Activated CD8-positive, alpha-beta memory T cell treated with anti-CD3 and anti-CD28 coated beads, Interleukin-2, amount 50 U/mL, for 24 hours (primary cell): Measurements from ENCODE around the gene FRMD4B.
A peak's percentile ranks its signal among the peaks of the same experiment; 100 is the strongest.
"Not testable (repeated sequence)": the region's sequence is repeated elsewhere in the genome, so short reads cannot be mapped to it uniquely, and the experiment has no call there.

Experiments used
- DNase-seq: peaks from one replicate; pipeline ENCODE4 v3.0.0-alpha.2; 2020; ENCODE audit errors: extremely low read depth

The FRMD4B gene

DNA sequence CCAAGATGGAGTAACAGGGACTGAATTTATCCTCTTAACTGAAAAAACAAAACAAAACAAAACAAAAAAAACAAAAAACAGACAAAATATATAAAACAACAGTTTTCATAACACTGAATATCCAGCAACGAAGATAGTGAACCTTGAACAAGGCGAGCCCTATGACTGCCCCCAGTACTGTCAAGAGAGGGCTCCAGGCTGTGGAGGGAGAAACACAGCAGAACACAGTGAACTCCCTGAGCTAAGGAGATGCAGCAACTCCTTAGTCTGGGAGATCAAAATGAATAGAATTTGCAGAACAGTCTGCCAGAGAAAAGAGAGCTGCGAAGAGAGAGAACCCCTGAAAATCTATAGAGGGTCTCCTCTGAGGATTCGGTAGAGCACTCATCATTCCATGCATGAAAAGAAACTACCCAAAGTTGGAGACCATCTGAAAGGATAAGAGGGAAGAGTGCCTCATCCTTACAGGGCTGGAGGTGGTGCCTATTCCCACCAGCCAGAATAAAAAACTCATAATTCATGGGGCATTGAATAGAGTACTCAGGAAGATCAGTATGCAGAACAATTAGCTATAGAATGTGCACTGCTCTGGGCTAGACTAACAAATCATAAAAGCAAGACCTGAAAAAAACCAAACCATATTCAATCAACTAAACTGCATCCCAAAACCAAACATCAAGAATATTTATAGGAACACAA, 101.8 kb downstream of the FRMD4B start:
- DNase-seq = no peak

DNA sequence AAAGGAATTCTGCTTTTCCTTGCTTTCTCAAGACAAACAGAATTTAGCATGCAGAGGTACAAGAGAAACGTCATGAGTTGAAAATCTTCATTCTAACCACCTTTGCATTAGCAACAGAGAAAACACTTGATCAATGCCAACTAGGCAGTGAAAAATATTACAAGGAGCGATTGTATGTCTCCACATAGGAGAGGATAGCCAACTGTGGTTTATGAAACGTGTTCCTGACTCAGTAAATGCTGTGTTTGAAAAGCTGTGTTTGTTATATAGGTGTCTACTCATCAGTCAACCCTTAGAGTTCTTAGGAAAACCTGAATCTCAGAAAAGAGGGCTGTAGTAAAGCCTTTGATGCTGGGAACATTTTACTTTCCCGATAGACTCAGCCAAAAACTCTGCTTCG, 102.4 kb downstream of the FRMD4B start:
- DNase-seq = no peak

DNA sequence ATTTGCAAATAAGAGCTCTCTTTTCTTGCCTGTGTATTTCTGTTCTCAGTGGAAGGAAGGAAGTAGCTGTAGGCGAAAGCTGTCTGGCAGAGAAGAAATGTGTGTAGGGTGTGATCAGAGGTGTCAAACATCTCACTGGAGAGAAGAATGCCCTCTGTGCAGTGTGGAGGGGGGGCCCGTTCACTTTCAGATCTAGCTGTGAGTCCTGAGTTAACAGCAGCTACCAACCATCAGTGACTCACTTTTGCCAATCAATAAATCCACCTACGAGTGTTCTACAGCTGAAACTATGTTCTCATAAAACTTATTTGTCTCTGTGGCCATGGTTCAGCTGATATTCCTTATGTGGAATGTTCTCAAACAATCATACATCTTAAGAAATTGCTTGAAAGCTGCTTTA, 103.7 kb downstream of the FRMD4B start:
- peak; percentile 52 for DNase-seq

DNA sequence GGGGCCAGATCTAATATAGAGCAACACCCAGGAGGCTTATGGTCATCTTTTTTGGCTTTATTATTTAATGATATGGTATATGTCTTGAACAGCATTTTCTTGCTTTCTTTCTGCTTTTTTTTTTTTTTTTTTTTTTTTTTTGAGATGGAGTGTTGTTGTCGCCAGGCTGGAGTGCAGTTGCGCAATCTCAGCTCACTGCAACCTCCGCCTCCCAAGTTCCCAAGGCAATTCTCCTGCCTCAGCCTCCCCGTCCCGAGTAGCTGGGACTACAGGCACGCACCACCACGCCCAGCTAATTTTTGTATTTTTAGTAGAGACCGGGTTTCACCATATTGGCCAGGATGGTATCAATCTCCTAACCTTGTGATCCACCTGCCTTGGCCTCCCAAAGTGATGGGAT, 108.5 kb downstream of the FRMD4B start:
- not testable (repeated sequence) for DNase-seq

DNA sequence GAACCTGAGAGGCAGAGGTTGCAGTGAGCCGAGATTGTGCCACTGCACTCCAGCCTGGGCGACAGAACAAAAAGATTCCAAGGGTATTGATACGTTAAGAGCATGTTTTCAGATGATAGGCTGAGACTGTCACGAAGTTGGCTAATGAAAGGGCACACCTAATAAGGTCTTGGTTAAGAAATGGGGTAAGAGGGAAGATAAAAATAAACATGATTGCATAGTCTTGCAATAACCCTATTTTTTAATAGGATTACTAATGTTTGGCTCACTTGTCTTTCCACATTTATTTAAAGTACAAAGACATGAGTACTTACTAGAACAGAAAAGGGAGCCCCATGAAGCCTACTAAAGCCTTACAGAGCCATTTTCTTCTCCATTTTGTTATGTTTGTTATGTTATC, 109.0 kb downstream of the FRMD4B start:
- DNase-seq = no peak

DNA sequence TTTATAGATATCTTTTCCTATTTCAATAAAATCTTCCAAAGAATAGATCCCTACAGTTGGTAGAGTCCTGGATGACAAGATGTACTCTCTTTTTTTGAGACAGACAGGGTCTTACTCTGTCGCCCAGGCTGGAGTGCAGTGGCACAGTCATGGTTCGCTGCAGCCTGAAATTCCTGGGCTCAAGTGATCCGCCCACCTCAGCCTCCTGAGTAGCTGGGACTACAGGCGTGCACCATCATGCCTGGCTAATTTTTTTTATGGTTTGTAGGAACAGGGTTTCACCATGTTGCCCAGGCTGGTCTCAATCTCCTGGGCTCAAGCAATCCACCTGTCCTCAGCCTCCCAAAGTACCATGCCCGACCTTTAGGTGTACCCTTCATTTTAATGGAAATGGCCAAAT, 109.7 kb downstream of the FRMD4B start:
- DNase-seq = not testable (repeated sequence)

DNA sequence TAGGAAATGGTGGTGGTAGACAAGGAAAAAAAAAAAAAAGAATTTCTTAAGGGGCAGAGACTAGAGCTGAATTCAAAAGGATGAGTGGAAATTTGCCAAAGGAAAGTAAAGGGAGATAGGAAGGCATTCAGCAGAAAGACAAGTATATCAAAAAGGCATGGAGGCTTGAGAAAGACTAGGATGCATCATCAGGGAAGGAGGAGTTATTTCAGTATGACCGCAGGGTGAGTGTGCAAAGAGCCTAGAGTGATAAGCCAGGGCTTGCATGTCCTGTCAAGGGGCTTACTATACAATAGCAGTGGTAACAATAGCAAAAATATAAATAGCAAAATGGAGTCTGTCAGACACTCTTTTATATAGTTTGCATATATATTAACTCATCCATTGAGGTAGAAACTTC, 112.0 kb downstream of the FRMD4B start:
- no peak for DNase-seq

DNA sequence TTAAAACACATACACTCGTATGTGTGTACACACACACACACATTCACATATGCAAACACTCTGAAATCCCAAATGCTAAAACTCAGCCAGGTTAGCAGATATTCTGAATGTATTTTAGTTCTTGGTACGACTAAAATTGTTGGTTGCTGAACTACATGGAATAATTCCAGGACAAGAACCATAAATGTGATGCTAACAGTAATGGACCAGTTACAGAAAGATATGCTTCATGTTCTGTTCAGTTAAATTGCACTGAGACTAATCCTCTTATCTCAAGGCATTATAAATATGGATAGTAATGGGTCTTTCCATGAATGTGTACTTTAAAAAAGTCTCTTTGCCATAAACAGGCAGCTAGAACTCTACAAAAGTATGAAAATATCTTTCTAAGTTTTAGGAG, 113.3 kb downstream of the FRMD4B start:
- no peak for DNase-seq

DNA sequence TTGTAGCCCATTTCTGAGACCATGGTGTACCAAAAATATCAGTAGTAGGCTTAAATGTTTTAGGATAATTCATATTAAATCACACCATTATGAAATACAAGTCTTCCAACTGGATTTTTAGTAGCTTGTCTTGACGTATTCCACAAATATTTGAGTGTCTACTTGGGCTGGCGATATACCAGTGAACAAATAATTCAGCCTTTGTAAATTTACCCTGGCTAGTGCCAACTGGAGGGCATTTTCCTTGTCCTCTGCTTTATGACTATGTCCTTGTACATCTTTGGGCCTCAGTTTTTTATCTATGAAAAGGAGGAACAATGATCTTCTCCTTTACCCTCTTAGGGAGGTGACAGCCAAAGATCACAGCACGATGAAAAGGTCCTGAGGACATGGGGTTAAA, 114.8 kb downstream of the FRMD4B start:
- DNase-seq = no peak

DNA sequence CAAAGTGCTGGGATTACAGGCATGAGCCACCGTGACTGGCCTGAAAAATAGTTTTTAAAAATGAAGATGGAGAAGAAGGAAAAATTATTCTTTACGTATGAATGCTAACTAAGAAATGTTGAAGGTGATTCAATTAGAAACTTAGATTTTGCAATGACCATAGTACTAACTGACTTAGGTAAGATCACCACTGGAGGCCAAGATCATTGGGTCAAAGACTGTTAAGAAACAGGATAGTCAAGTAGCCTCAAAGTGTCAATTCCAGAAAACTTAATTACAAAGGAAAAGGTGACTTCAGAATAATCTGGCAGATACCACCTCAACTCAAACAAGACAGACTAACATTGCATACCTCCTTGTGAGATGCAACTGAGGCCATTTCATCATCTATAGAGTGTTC, 119.3 kb downstream of the FRMD4B start:
- DNase-seq = no peak

DNA sequence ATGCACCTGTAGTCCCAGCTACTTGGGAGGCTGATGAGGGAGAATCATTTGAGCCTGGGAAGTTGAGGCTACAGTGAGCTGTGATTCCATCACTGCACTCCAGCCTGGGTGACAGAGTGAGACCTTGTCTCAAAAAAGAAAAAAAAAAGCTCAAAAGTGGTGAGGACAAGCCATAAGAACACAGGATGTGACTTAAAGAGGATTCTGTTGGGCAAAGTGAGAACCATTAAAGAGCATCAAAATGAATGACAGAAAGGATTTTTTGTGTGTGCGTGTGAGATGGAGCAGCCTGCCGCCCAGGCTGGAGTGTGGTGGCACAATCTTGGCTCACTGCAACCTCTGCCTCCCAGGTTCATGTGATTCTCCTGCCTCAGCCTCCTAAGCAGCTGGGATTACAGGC, 119.8 kb downstream of the FRMD4B start:
- DNase-seq = not testable (repeated sequence)

DNA sequence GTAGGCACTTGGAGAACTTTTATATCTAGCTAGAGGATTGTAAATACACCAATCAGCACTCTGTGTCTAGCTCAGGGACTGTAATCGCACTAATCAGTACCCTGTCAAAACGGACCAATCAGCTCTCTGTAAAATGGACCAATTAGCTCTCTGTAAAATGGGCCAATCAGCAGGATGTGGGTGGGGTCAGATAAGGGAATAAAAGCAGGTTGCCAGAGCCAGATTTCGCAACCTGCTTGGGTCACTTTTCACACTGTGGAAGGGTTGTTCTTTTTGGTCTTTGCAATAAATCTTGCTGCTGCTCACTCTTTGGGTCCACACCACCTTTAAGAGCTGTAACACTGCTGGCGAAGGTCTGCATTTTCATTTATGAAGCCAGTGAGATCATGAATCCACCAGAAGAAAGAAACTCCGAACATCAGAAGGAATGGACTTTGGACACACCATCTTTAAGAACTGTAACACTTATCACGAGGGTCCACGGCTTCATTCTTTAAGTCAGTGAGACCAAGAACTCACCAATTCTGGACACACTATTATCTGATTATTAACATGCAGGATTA, 125.0 kb downstream of the FRMD4B start:
- DNase-seq = not testable (repeated sequence)

DNA sequence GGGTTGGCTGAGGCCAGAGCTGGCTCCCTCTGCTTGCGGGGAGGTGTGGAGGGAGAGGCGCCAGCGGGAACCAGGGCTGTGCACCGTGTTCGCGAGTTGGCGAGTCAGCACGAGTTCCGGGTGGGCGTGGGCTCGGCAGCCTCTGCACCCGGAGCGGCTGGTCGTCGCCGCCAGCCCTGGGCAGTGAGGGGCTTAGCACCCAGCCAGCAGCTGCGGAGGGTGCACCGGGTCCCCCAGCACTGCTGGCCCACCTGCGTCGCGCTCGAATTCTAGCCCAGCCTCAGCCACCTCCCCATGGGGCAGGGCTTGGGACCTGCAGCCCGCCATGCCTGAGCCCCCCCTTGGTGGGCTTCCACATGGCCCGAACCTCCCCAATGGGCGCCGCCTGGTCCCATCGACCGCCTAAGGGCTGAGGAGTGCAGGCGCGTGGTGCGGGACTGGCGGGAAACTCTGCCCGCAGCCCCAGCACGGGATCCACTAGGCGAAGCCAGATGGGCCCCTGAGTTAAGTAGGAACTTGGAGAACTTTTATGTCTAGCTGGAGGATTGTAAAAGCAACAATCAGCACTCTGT, 125.6 kb downstream of the FRMD4B start:
- no peak for DNase-seq

DNA sequence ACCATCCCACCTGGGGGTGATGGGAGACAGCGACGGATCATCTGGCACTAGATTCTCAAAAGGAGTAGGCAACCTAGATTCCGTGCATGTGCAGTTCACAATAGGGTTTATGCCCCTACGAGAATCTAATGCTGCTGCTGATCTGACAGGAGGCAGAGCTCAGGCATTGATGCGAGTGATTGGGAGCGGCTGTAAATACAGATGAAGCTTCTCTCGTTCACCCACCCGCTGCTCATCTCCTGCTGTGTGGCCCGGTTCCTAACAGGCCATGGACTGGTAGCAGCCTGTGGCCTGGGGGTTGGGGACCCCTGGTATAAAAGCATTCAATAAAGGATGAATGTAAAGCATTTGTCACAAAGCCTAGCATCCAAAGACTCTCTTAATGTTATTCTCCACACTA, 126.8 kb downstream of the FRMD4B start:
- DNase-seq = no peak

DNA sequence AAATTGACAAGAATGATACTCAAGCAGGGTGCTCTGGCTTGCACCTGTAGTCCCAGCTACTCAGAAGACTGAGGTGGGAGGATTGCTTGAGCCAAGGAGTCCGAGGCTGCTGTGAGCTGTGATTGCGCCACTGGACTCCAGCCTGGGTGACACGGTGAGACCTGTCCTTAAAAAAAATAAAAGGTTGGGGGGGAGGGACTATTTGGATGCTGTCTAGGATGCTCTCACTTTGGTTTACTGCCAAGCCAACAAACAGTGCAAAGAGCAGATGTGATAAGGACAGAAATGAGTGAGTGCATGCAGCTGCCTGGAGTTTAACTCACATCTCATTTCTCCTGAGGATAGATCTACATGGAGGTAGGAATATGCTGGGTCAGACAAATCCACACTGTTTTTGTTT, 130.0 kb downstream of the FRMD4B start:
- no peak for DNase-seq

DNA sequence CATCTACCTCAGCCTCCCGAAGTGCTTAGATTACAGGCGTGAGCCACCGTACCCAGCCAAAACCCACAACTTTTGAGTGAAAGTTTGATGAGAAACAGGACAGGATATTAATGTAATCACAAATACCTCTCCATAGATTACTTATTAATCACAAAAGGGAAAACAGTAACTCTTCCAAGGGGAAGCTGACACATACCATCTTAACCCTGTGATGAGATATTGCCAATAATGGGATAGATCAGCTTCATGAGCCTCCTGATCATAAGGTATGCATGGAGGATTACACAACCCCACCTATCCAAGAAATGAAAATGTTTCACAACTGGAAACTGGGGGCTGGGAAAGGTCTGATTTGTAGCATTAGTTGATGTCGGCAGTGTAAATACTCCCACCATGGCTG, 131.5 kb downstream of the FRMD4B start:
- no peak for DNase-seq

DNA sequence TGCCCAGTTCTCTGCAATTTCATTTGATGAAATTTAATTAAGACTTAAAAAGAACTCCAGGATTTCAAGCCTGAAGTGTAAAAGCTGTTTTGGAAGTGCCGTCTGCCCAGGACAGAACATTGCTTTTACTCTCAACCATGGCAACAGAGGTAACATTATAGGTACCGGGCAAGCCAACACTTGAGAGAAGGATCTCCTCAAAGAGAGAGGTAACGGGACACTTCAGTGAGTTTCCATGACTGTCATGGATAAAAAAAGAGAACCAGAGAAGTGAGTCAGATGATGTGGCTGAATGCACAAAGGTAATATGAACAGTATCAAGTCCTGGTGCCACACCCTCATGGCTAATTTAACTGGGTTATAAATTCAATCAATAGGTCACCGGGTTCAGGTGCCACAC, 133.3 kb downstream of the FRMD4B start:
- DNase-seq = no peak

DNA sequence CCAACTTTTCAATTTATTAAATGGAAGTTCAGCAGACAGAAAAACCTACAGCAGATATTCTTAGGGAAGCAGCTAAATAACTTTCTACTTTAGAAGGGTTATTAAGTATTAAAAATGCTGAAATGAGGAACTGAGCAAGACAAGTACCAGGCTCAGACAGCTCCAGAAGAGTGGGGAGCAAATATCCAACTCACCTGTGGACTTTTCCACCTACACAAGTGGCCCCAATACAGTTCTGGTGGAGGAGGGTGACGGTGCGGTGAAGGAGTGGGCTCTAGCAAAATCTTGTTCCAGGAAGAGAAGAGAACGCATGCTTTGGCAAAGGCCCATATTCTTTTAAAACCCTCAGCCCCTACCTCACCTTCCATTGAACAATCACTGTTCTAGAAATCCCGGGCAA, 133.7 kb downstream of the FRMD4B start:
- no peak for DNase-seq

DNA sequence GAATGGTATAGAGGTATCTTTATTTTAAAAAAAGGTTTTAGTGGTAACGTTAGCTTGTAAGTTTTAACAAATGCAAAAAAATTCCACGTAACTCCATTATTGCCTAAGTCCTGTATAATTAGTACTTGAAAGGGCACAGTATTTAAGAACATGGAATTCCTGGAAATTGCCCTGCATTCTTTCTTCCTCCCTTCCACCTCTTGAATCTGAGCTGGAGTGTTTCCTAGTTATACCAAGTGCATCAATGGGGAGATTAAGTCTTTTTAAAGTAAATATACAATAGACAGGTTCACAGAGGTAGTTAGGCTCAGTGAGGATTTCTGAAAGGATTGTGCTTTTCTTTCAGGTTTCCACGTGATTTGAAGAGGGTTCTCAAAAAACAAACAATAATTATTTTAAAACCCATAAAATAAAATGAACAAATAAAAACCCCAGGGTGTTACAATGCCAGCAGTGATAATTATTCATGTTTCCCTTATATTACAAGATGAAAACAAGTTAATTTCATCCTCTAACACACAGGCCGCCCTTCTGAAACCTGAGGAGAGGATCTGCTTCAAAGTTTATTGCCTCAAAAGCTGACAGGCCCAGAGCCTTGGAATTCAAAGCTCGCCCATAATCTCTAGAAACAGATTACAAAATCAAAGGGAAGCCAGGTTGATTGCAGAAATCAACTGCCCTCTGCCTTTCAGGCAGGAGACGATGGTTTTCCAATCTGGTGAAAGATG, 134.6 kb downstream of the FRMD4B start:
- no peak for DNase-seq

DNA sequence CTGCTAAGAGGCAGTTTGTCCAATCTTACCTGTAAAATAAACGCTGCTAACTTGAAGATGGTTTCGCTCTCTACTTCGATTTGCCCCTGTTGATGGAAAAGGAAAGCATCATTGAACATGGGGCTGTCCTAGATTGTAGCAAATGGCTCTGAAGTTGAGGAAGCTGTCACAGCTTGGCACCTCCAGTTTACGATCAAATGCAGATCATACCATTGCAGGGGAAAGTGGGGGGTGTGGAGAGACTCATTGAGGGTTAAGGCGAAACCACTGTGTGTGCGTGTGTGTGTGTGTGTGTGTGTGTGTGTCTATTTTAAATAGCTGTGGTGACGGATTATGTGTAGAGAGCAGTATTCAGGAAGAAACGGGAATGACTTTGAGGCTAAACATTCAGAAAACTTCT, 135.9 kb downstream of the FRMD4B start:
- no peak for DNase-seq

DNA sequence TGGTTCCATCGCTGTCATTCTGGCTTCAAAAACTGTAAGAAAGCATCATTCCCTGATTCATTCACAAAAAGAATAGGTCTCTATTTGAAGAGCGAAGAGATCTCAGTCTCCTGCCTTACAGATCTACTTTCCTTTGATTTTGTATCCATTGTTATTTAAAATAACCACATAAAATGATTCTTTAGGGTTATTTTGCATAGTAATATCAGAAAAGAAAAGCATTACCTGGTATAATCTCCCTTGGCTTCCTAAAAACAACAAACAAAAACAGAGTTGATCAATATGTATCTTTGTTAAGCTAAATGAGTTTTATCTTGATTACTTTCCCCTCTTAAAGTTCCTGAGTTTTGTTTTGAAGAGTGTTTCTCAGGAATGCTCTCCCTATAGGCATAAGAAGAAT, 136.9 kb downstream of the FRMD4B start:
- DNase-seq = no peak

DNA sequence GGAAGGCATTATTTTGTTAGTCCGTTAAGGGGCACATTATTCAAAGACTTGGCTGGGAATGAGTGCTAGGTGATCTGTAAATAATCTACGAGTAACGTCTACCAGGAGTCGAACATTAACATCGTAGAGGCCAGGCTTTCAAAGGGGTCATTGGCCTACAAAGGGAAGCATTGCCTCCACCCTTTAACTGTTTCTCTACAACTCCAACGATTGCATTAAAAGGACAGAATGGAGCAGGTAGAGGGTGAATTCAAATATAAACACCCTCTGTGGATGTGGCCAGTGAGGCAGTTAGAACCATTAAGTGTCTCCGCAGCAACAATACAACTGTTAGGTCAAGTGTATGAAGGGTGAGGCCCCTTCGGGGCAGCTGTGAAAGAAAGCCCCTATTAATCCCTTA, 137.5 kb downstream of the FRMD4B start:
- no peak for DNase-seq

DNA sequence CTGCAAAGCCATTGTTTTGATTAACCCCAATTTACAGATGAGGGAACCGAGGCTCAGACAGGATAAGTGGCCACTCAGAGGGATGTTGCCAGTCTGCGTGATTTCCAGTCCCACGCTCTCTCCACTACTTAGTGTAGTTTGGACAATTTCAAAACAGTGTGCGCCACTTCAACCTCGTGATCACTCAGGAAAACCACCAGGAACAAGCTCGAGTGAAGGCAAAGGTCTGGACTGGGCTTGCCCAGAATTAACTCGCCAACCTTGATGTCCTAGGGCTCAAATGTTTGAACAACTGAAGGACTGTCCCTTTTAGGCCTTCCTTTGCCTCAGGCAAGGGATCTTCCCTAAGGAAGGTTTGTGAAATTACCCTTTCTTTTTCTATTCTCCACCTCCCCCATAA, 139.3 kb downstream of the FRMD4B start:
- no peak for DNase-seq
